ENCODE results near the gene MRPL1. TPM values are rescaled to one million over a fixed set of nuclear protein-coding genes. Genes with fewer than 3 reads are reported as not detected.
"Not testable (repeated sequence)": the region's sequence is repeated elsewhere in the genome, so short reads cannot be mapped to it uniquely, and the experiment has no call there.

MRPL1 gene
- total and polyA plus RNA-seq, 4 donors = 32.5 to 44.7 (median 35.9) TPM

DNA sequence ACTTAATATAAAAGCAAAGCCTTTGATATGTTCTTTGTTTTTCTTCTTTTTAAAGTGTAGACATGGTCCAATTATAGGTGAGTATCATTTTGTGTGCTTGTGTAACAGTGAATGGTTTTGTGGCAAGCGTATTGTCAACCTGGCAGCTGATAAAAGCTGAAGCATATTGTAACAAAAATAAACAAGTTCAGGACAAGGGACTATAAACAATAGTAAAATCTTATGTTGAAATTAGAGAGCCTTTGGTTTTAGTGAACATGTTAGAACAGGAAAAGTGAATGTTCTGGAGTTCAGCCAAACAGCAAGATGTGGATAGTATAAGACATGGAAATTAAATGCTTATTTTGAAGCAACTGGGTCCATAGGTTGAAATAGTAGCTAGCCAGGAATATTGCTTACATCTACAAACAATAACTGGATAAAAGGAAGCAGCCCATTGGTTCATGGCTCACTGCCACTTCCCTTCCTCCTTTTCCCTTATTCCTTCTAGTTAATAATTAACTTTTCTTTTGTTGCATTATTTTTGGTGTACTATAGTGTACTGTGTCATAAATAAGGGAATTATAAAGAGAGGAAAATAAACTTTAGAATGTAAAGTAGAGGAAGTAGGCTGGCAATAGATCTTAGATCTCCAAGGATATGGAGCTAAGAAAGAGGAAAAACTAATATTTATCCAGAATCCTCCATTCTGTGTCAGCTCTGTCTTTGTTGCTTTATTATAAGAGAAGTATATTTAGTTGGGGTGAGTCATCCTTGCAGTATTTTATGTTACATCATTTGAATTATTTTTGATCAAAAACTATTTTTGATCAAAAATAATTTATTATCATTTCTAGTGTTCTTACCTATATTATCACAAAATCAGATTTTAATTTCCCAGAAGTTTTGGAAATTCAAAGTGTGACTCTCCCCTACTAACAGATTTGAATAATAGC is 65.6 kb downstream of the MRPL1 start:
- Histone ChIP-seq H3K4me1 (ENCODE audit: control insufficient read depth, insufficient read depth, low read length) (no peaks in the 10 kb centered on the region), H3K4me3 (ENCODE audit: low read depth, low read length) (no peak overlapping the region), H3K27me3 (ENCODE audit: control insufficient read depth, insufficient read depth, low read length) (no peaks in the 10 kb centered on the region), H3K36me3 (ENCODE audit: control insufficient read depth, insufficient read depth, low read length) (no peaks in the 10 kb centered on the region), H3K9me3 (ENCODE audit: control insufficient read depth, insufficient read depth, low read length) (peaks cover 4% of the 10 kb centered on the region), H3K27ac (ENCODE audit: low read depth, low read length) (no peak overlapping the region)
- peak in 1 of 6 donors; percentile 15 for DNase-seq (ENCODE audit: low read depth in 4 of 6, low spot score in 6 of 6)
- WGBS (ENCODE audit: insufficient coverage) = no CpG with 5 or more reads among the region's 1 CpG

DNA sequence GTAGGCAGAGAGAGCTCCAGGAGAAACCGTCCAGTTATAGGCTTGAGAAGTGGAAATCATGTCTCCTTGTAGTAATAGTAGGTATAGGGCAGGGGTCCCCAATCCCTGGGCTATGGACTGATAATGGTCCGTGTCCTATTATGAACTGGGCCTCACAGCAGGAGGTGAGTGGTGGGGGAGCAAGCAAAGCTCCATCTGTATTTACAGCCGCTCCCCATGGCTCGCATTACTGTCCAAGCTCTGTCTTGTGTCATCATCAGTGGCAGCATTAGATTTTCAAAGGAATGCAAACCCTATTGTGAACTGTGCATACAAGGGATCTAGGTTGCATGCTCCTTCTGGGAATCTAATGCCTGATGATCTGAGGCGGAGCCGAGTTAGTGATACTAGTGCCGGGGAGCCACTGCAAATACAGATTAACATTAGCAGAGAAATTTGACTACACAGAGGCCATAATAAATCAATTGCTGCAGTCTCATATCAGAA is 67.6 kb downstream of the MRPL1 start:
- no peak for DNase-seq (ENCODE audit: low read depth in 4 of 6, low spot score in 6 of 6)
- Histone ChIP-seq H3K9me3 (ENCODE audit: control insufficient read depth, insufficient read depth, low read length) (peaks cover 4% of the 10 kb centered on the region), H3K27me3 (ENCODE audit: control insufficient read depth, insufficient read depth, low read length) (no peaks in the 10 kb centered on the region), H3K4me3 (ENCODE audit: low read depth, low read length) (no peak overlapping the region), H3K27ac (ENCODE audit: low read depth, low read length) (no peak overlapping the region), H3K4me1 (ENCODE audit: control insufficient read depth, insufficient read depth, low read length) (no peaks in the 10 kb centered on the region), H3K36me3 (ENCODE audit: control insufficient read depth, insufficient read depth, low read length) (no peaks in the 10 kb centered on the region)
- WGBS (ENCODE audit: insufficient coverage) = 100% methylated on average over 4 of the region's 7 CpGs

DNA sequence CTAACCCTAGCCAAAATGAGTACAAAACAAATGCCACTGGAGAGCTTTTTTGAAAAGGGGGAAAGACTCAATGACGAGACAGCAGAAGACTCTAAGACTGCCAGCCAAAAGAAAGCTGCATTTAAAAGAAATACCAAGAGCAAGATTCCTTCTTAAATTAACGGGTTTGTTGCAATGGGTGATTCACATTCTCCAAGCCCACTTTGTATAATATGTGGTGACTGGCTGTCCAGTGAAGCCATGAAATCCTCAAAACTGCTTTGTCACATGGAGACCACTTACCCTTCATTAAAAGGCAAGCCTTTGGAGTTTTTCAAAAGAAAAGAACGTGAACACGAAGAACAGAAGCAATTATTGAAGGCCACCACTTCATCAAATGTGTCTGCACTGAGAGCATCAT is 68.2 kb downstream of the MRPL1 start:
- Histone ChIP-seq H3K4me3 (ENCODE audit: low read depth, low read length) (no peak overlapping the region), H3K4me1 (ENCODE audit: control insufficient read depth, insufficient read depth, low read length) (no peaks in the 10 kb centered on the region), H3K27ac (ENCODE audit: low read depth, low read length) (no peak overlapping the region), H3K36me3 (ENCODE audit: control insufficient read depth, insufficient read depth, low read length) (no peaks in the 10 kb centered on the region), H3K27me3 (ENCODE audit: control insufficient read depth, insufficient read depth, low read length) (no peaks in the 10 kb centered on the region), H3K9me3 (ENCODE audit: control insufficient read depth, insufficient read depth, low read length) (no peaks in the 10 kb centered on the region)
- WGBS (ENCODE audit: insufficient coverage) = no CpG with 5 or more reads among the region's 4 CpGs
- no peak for DNase-seq (ENCODE audit: low read depth in 4 of 6, low spot score in 6 of 6)

DNA sequence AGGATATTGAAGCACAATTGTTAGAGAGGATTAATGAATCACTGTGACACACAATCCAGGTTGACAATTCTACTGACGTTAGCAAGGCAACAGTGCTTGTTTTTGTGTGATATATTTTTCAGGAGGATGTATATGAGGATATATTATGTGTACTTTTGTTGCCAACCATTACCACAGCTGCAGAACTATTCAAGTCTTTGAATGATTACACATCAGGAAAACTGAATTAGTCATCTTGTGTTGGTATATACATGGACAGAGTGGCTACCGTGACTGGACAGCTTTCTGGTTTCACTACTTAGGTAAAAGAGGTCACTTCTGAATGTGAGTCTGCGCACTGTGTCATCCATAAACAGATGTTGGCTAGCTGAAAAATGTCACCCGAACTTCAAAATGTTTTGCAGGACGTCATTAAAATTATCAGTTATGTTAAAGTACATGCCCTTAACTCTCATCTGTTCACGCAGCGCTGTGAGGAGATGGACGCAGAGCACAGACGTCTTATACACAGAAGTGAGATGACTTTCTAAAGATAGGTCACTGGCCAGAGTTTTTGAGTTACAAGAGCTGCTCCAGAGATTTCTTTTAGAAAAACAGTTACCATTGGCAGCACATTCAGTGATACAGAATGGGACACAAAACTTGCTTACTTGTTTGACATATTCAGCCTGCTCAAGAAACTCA is 69.0 kb downstream of the MRPL1 start:
- DNase-seq (ENCODE audit: low read depth in 4 of 6, low spot score in 6 of 6) = no peak
- Histone ChIP-seq H3K4me1 (ENCODE audit: control insufficient read depth, insufficient read depth, low read length) (no peaks in the 10 kb centered on the region), H3K27ac (ENCODE audit: low read depth, low read length) (no peak overlapping the region), H3K36me3 (ENCODE audit: control insufficient read depth, insufficient read depth, low read length) (no peaks in the 10 kb centered on the region), H3K27me3 (ENCODE audit: control insufficient read depth, insufficient read depth, low read length) (no peaks in the 10 kb centered on the region), H3K4me3 (ENCODE audit: low read depth, low read length) (no peak overlapping the region), H3K9me3 (ENCODE audit: control insufficient read depth, insufficient read depth, low read length) (no peaks in the 10 kb centered on the region)
- WGBS (ENCODE audit: insufficient coverage) = 75% methylated on average over 6 of the region's 9 CpGs

DNA sequence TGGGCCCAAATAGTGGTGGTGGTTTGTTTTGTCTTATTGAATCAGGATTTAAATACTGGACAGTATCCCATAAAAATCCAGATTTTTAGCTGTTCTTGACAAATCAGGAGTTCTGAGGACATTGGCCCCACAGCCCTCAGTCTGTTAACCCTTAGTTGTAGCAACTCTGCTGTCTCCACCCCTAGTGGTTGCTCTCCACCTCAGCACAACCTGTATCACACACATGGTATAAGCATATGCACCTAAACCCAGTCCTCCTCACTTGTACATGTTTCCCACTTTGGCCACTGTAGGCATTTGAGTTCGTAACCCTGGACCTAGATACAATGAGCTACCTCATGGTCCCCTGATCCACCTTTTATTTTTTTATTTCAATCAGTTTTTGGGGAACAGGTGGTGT is 75.9 kb downstream of the MRPL1 start:
- no CpG with 5 or more reads among the region's 1 CpG for WGBS (ENCODE audit: insufficient coverage)
- Histone ChIP-seq H3K4me3 (ENCODE audit: low read depth, low read length) (no peak overlapping the region), H3K9me3 (ENCODE audit: control insufficient read depth, insufficient read depth, low read length) (peaks cover 2% of the 10 kb centered on the region), H3K36me3 (ENCODE audit: control insufficient read depth, insufficient read depth, low read length) (no peaks in the 10 kb centered on the region), H3K4me1 (ENCODE audit: control insufficient read depth, insufficient read depth, low read length) (no peaks in the 10 kb centered on the region), H3K27ac (ENCODE audit: low read depth, low read length) (no peak overlapping the region), H3K27me3 (ENCODE audit: control insufficient read depth, insufficient read depth, low read length) (no peaks in the 10 kb centered on the region)
- no peak for DNase-seq (ENCODE audit: low read depth in 4 of 6, low spot score in 6 of 6)

DNA sequence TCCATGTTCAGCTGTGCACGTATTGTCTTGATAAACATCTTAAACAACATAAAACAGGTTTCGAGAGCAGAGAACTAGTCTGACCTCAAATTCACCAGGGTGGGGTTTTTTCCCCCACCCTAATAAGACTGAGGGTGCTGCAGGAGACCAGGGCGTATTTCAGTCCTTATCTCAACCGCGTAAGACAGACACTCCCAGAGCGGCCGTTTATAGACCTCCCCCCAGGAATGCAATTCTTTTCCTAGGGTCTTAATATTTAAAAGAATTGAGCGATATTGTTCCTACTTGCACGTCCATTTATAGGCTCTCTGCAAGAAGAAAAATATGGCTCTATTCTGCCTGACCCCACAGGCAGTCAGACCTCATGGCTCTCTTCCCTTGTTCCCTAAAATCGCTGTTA is 83.3 kb downstream of the MRPL1 start:
- WGBS (ENCODE audit: insufficient coverage) = 100% methylated on average over 4 of the region's 10 CpGs
- H3K27ac ChIP-seq (ENCODE audit: low read depth, low read length); H3K36me3 ChIP-seq (ENCODE audit: control insufficient read depth, insufficient read depth, low read length); H3K27me3 ChIP-seq (ENCODE audit: control insufficient read depth, insufficient read depth, low read length); H3K9me3 ChIP-seq (ENCODE audit: control insufficient read depth, insufficient read depth, low read length); DNase-seq (ENCODE audit: low read depth in 4 of 6, low spot score in 6 of 6); H3K4me1 ChIP-seq (ENCODE audit: control insufficient read depth, insufficient read depth, low read length); H3K4me3 ChIP-seq (ENCODE audit: low read depth, low read length): not testable (repeated sequence)

DNA sequence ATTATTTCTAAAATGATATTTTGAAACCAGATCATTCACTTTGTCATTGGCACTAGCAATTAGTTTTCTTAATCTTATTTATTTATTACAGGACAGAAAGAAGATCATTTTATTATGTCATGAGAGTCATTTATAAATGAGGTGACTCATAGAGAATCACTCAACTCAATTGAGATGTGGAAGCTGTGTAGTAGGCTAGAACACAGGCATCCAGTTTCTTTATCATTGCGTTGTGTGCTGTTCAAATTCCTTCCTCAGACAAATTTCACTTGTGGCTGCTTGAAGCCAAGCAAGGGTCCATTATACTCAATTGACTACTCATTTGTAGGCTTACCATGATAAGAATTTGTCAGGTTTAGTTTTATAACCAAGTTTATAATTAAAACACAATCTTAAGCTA is 87.6 kb downstream of the MRPL1 start:
- no peak overlapping the region for H3K27ac ChIP-seq (ENCODE audit: low read depth, low read length)
- WGBS (ENCODE audit: insufficient coverage) = 100% methylated on average over 1 of the region's 1 CpG
- H3K4me3 ChIP-seq (ENCODE audit: low read depth, low read length) = no peak overlapping the region
- H3K4me1 ChIP-seq (ENCODE audit: control insufficient read depth, insufficient read depth, low read length) = no peaks in the 10 kb centered on the region
- H3K36me3 ChIP-seq (ENCODE audit: control insufficient read depth, insufficient read depth, low read length) = no peaks in the 10 kb centered on the region
- no peaks in the 10 kb centered on the region for H3K9me3 ChIP-seq (ENCODE audit: control insufficient read depth, insufficient read depth, low read length)
- no peaks in the 10 kb centered on the region for H3K27me3 ChIP-seq (ENCODE audit: control insufficient read depth, insufficient read depth, low read length)
- DNase-seq (ENCODE audit: low read depth in 4 of 6, low spot score in 6 of 6) = no peak

DNA sequence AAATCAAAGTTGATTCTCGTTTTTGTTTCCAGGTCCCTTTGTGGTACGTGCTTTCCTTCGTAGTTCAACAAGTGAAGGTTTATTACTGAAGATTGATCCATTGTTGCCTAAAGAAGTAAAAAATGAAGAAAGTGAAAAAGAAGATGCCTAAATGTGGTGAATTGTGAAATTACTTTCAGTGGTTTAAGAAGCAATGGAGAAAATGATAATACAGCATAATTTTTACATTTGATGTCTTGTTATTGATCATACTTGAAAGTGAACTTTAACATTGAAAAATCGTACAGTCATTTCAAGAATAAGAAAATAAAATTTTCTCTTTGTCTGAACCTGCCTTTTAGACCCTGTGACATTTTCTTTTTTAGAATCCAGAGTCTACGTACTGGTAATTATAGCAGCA is 89.8 kb downstream of the MRPL1 start:
- no peak overlapping the region for H3K4me3 ChIP-seq (ENCODE audit: low read depth, low read length)
- H3K36me3 ChIP-seq (ENCODE audit: control insufficient read depth, insufficient read depth, low read length) = no peaks in the 10 kb centered on the region
- H3K27me3 ChIP-seq (ENCODE audit: control insufficient read depth, insufficient read depth, low read length) = no peaks in the 10 kb centered on the region
- H3K27ac ChIP-seq (ENCODE audit: low read depth, low read length) = no peak overlapping the region
- no peaks in the 10 kb centered on the region for H3K9me3 ChIP-seq (ENCODE audit: control insufficient read depth, insufficient read depth, low read length)
- no peaks in the 10 kb centered on the region for H3K4me1 ChIP-seq (ENCODE audit: control insufficient read depth, insufficient read depth, low read length)
- DNase-seq (ENCODE audit: low read depth in 4 of 6, low spot score in 6 of 6) = no peak
- WGBS (ENCODE audit: insufficient coverage) = 67% methylated on average over 3 of the region's 5 CpGs

DNA sequence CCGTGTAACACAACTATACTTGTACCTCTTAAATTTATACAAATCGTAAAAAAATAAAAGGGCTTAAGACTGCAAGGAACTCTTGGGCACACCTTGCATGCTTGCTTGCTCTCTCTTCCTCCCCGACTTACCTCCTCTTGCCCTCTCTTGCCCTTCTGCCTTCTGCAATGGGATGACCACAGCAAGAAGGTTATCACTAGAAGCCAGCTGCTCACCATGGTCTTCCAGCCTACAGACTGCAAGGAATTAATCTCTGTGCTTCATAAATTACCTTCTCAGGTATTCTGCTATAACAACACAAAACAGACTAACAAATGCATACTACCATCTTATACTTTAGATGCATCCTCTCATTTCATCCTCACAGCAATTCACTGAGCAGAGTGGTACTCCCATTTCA is 92.1 kb downstream of the MRPL1 start:
- DNase-seq (ENCODE audit: low read depth in 4 of 6, low spot score in 6 of 6) = no peak
- H3K9me3 ChIP-seq (ENCODE audit: control insufficient read depth, insufficient read depth, low read length) = no peaks in the 10 kb centered on the region
- H3K4me3 ChIP-seq (ENCODE audit: low read depth, low read length) = no peak overlapping the region
- H3K27ac ChIP-seq (ENCODE audit: low read depth, low read length) = no peak overlapping the region
- H3K4me1 ChIP-seq (ENCODE audit: control insufficient read depth, insufficient read depth, low read length) = no peaks in the 10 kb centered on the region
- 92% methylated on average over 3 of the region's 3 CpGs for WGBS (ENCODE audit: insufficient coverage)
- H3K36me3 ChIP-seq (ENCODE audit: control insufficient read depth, insufficient read depth, low read length) = no peaks in the 10 kb centered on the region
- no peaks in the 10 kb centered on the region for H3K27me3 ChIP-seq (ENCODE audit: control insufficient read depth, insufficient read depth, low read length)
